HG03025 (cell line): ENCODE measurements around the gene PRRT2.
A peak's percentile ranks its signal among the peaks of the same experiment; 100 is the strongest.

Experiments used
- ATAC-seq: cut with Tn5 transposase; IDR thresholded peaks from one replicate; pipeline ENCODE4 v1.9.1; 2021; ENCODE audit warnings: mild to moderate bottlenecking, moderate library complexity; ENCODE audit not compliant: unreplicated experiment, low FRiP score

Gene PRRT2

DNA sequence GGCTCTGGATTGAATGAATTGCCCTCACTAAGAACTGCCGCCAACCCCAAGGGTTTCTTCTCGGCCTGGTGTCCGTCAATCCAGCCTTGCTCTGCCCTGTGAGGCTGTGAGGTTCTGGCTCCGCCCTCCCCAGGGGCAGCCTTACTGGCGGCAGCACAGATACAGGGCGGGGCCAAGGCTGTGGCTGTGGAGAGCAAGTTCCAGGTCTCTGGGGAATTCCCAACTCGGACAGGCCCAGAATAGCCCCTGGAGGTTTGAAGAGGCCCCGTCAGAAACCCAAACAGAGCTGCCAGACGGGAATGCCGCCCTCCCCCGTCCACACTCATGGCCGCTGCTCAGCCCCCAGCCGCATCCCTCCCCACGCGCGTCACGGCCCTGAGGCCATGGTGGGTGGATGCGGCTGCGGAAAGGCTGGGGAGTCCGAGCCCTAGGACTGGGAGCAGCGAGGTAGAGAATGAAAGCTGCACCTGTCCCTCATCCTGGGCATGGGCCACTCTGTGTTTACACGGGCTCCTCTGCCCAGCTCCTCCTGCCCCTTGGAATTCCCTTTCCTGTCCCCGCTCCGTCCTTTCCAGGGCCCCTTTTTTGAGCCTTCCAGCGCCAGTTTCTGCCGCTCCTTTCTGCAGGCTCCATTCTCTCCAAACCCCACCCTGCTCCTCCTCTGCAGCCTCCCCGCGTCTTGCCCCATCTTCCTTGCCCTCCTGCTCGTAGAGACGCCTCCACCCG is 660 bp upstream of the PRRT2 start:
- no peak for ATAC-seq

DNA sequence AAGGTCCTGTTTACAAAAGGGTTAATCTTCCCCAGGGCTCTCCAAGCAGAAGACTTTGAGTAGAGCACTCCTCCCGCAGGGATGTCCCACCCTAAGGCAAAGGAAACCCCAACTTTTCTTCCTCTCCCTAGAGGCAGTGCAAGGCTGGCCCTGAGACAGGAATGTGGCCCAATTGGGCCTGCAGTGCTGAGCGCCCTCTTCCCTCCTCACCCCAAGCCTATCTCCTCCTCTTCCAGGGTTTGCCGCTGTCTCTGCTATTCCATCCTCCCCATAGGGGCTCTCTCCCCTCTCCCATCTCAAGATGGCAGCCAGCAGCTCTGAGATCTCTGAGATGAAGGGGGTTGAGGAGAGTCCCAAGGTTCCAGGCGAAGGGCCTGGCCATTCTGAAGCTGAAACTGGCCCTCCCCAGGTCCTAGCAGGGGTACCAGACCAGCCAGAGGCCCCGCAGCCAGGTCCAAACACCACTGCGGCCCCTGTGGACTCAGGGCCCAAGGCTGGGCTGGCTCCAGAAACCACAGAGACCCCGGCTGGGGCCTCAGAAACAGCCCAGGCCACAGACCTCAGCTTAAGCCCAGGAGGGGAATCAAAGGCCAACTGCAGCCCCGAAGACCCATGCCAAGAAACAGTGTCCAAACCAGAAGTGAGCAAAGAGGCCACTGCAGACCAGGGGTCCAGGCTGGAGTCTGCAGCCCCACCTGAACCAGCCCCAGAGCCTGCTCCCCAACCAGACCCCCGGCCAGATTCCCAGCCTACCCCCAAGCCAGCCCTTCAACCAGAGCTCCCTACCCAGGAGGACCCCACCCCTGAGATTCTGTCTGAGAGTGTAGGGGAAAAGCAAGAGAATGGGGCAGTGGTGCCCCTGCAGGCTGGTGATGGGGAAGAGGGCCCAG is 1.0 kb downstream of the PRRT2 start:
- no peak for ATAC-seq

DNA sequence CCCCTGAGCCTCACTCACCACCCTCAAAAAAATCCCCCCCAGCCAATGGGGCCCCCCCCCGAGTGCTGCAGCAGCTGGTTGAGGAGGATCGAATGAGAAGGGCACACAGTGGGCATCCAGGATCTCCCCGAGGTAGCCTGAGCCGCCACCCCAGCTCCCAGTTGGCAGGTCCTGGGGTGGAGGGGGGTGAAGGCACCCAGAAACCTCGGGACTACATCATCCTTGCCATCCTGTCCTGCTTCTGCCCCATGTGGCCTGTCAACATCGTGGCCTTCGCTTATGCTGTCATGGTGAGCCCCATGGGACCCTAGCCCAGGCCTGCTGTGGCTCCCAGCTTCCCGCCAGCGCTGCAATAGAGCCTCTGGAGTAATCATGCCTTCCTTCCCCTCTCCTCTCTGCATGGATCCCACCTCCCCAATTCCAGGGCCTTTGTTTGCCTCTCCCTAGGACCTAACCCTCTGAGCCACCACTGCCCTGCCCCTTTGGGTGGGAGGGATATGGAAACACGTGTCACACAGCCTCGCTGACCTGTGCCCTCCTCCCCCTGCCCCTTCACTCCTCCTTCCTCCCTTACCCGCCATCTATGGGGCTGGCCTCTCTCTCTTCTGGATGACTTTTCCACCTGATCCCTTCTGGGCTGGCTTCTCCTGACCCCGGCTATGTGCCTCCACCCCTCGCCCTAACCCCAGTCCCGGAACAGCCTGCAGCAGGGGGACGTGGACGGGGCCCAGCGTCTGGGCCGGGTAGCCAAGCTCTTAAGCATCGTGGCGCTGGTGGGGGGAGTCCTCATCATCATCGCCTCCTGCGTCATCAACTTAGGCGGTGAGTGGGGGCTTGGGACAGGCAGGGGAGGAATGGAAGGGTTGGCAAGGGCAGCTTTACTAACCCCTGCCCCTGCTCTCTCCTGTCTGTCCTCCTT is 1.9 kb downstream of the PRRT2 start:
- no peak for ATAC-seq

DNA sequence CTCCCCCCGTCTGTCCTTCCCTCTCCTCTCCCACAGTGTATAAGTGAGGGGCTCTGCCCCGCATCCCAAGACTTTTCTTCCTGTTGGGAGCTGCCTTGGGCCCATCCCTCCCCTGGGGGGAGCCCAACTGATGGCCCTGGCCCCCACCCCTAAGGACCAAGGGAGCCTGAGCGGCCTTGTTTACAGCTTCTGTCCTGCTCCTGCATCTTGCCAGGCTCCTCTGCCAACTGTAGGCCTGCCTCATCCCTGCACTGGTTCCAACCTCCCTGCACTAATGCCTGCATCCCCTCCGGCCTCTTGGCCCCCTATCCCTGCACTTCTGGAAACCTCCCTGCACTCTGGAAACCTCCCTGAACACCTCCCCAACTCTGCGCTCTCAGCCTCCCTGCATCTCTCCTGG is 2.6 kb downstream of the PRRT2 start:
- no peak for ATAC-seq

DNA sequence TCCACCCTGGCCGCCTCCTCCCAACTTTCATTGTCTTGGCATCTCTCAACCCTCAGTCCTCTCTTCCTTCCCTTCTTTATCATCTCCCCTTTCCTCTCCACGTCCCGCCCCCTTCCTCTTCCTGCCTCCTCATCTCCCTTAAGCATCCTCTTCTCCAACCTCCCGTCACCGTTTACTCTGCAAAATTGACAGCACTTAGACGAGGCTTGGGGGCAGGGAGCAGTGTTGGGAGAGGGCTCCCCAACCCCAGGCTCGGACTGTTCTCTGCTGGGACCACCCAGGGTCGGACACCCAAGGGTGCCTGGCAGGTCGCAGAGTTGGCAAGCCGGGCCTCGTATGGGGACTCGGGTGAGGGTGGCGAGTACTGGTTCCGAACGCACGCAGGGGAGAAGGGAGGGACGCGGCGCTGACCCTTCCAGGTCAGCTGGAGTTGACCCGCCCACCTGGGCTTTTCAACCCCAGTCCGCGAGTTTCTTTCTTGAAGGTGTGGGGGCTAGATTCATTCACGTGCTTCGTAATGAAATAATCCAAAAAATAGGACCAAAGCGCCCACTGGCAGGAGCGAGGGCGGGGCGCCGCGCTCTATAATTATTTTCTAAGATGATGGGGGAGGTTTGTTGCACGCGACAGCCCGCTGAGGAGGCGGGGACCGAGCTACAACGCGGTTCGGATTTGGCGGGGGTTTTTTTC is 3.2 kb downstream of the PRRT2 start:
- ATAC-seq: no peak

DNA sequence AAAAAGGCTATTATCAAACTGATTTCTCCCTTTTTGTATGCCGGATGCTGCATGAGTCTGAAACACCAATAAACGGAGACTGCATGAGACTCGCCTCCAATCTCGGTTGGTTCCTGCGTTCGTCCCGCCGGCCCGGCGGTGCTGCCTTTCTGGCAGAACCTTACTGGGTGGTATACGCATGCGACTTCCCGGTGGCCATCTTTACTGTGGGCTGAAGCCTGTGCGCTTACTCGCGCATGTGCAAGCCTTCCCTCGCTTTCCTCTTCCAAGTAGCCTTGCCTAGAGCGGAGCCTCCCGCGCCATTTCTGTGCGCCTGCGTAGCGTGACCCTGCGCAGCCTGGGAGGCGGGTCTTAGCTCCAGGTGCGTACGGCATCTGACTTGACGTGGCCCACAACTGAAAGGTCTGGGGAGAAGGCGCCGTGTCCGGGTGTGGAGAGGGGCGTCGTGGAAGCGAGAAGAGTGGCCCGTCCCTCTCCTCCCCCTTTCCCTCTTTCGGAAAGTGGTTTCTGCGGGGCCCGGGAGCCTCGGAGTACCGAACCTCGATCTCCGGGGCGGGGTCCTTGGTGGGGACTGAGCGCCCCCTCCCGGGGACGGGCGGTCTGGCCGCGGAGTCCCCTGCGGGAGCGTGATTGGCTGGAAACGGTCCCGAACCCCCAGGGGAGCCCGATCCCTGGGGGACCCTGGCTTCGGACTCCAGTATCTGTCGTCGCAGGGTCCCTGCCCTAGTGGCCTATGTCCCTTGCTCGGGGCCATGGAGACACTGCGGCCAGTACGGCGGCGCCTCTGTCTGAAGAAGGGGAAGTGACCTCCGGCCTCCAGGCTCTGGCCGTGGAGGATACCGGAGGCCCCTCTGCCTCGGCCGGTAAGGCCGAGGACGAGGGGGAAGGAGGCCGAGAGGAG is 4.0 kb downstream of the PRRT2 start, which contains the start of gene PAGR1:
Gene PAGR1 (plus strand): TSS at position 360 of the 901 bp plus-strand sequence. CDS start 374 bp downstream, at position 734.
- ATAC-seq: peak; percentile 52

DNA sequence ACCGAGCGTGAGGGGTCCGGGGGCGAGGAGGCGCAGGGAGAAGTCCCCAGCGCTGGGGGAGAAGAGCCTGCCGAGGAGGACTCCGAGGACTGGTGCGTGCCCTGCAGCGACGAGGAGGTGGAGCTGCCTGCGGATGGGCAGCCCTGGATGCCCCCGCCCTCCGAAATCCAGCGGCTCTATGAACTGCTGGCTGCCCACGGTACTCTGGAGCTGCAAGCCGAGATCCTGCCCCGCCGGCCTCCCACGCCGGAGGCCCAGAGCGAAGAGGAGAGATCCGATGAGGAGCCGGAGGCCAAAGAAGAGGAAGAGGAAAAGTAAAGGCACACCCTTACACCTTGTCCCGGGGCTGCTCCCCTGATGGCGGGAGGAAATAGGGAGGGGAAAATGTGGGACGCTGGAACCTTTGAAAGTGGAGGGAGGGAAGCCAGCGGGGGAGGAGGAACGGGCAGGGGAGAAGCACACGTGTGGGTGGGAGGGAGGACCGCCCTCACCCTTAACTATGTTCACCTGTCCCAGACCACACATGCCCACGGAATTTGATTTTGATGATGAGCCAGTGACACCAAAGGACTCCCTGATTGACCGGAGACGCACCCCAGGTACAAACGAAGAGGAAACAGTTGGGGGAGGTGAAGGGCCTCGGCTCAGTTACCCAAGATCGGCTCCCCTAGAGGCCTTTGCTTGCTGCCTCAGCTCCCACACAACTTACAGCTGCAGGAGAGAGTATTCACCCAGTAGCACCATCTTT is 4.9 kb downstream of the PRRT2 start:
- ATAC-seq: peak; percentile 1

DNA sequence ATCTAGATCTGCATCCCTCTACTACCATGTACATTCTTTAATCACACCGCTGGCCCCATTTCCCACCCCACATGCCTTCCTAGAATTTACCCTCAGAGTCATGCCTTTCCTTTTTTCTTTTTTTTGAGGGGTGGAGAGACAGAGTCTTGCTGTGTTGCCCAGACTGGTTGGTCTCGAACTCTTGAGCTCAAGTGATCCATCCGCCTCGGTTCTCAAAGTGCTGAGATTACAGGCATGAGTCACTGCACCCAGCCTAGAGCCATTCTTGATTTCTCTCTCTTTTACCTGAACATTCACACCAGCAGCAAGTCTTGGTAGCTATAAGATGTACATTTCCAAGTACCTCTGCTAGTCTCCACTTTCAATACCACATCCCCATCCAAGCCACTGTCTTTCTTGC is 6.1 kb downstream of the PRRT2 start:
- ATAC-seq: no peak

DNA sequence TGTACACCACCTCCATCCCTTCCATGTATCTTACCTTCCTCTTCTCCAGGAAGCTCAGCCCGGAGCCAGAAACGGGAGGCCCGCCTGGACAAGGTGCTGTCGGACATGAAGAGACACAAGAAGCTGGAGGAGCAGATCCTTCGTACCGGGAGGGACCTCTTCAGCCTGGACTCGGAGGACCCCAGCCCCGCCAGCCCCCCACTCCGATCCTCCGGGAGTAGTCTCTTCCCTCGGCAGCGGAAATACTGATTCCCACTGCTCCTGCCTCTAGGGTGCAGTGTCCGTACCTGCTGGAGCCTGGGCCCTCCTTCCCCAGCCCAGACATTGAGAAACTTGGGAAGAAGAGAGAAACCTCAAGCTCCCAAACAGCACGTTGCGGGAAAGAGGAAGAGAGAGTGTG is 7.5 kb downstream of the PRRT2 start:
- no peak for ATAC-seq

DNA sequence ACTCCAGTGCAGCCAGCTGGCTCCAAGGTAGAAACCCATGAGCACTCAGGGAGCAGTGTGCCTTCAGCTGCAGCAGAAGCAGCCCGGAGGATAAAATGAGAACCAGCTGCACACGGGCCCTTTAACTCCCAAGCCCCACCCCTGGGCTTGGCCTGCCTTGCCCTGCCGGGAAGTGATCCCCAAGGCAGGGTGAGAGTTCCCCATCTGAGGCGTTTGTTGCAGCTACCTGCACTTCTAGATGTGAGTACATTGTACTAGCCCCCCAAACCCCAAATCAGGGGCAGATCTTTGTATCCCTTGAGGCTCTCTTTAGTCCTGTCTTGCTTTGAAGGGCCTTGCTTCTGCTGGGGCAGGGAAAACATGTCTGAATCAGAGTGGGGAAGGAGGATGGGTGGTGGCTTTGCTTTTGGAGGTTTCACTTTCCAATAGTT is 8.3 kb downstream of the PRRT2 start, which contains the start of gene MVP:
Gene MVP (plus strand): TSS at position 192 of the 431 bp plus-strand sequence. CDS start 10,088 bp downstream, outside the sequence.
- no peak for ATAC-seq

DNA sequence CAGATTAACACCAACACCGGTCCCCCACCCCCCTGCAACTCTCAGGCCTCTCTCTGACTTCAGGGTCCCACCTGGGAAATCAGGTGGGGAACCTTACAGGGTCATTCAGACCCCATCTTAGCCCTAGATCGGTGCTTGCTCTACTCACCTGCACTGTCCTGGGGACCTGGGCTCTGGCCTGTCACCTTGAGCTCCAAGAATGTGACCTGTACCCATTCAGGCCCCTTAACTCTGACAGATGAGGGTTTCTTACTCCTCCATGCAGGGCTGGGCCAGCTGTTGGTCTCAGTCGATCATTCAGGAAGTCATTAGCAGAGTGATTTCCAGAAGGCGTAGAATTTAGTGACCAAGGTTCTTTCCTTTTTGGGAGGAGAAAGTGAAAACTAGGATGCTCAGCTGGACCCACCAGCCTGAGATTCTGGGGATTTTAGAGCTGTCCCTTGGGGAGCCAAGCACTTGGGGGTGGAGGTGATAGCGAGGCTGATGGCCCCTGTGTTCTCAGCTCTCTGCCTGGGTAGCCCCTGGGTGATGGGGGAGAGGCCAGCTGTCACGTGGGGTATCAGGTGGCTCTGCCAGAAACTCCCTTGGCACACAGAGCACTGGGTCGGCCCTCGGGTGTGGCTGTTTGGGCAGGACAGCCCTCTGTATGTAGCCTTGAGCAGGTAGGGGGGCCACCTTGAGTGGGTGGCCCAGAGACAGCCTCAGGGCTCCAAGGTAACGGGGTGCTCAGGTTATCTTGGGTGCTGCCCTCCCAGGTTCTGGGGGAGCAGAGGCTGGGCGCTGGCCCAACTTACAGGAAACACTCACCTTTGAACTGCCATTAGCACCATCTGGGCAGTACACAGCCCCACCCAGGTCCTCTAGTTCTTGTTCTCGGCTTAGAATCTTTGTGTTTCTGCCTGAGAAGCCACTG is 9.0 kb downstream of the PRRT2 start:
- ATAC-seq: no peak

DNA sequence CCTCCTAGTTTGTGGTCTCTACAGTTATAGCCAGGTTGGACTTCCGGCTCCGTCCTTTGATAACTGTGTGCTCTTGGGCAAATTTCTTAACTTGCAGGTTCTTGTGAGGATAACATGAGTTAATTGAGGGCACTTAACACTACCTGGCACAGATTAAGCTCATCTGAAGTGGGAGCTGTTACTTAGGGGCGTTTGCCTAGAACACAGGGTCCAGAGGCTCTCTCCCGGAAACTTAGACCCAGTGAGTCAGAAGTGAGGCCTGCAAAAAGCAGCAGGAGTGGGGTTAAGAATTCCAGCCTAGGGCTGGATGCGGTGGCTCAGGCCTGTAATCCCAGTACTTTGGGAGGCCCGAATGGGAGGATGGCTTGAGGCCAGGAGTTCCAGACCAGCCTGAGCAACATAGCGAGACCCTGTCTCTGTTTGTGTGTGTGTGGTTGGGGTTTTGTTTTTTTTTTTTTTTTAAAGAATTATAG is 9.7 kb downstream of the PRRT2 start:
- no peak for ATAC-seq

DNA sequence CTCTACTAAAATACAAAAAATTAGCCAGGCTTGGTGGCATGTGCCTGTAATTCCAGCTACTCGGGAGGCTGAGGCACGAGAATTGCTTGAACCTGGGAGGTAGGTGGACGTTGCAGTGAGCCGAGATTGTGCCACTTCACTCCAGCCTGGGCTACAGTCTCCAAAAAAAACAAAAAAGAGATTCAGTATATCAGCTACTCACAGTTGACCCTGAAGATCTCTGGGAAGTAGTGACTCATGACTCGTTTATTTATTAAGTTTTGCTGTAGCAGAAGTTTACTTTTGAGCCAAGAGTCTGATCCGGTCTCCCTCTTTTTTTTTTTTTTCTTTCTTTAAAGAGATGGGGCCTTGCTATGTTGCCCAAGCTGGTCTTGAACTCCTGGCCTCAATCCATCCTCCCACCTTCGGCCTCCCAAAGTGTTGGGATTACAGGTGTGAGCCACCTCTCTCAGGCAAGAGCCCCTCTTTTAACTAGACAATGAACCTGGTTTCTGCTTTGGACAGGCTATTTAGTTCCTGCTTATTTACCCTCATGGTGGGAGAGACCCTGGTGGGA is 12.7 kb downstream of the PRRT2 start:
- no peak for ATAC-seq

DNA sequence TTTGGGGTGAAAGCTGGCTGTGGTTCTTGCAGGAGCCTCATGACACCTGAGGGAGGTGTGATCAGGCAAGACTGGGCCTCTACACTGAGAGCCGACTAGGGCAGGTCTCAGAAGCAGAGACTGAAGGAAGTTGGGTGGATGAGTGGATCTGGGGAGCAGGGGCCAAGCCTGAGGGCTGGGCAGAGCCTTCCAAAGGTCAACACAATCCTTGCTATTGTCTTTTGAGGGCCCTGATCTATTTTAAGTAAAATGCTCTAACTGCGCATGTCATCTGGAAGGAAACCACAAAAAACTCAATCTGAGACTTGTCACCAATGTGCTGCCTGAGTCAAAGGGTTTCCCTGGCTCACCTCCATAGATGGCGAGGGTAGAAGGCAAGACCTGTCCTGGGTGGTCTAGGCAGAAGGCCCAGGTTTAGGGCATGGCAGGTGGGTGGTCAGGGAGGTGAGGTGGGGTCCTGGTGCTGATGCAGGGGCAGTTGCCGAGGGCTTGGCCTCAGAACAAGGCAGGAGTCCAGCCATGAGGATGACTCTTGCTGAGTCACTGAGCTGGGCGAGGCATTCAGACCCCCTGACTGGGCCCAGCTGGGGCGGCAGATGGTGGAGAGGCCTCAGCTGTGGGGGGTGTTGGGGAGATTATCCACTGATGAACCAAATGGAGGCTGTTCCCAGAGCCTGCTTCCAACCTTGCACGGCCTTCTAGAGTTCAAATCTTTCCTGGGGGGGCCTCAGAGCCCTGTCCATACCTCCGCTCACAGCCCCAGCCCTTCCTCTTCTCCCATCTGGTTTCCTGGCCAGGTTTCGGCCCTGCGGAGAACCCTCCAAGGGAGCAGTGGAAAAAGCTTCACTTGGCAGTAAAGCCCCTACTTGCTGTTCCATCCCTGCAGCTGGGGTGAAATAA is 13.4 kb downstream of the PRRT2 start:
- ATAC-seq: no peak

DNA sequence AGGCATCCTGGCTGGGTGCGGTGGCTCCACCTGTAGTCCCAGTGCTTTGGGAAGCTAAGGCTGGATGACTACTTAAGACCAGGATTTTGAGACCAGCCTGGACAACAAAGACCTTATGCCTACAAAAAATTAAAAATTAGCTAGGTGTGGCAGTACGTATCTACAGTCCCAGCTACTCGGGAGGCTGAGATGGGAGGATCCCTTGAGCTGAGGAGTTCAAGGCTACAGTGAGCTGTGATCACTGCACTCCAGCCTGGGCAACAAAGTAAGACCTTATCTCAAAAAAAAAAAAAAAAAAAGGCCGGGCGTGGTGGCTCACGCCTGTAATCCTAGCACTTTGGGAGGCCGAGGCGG is 14.3 kb downstream of the PRRT2 start:
- no peak for ATAC-seq

DNA sequence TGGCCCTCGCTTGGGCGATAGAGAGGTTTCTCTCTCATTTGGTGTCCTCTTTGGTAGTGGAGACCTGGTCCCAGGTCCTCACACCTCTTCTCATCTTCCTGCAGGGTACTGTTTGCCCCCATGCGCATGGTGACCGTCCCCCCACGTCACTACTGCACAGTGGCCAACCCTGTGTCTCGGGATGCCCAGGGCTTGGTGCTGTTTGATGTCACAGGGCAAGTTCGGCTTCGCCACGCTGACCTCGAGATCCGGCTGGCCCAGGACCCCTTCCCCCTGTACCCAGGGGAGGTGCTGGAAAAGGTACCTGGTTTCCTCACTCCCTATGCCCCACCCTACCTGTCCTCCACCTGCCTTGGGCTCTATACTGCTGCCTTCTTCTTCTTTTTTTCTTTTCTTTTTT is 18.8 kb downstream of the PRRT2 start:
- ATAC-seq: no peak
